Fibroblast of lung (primary cell): ENCODE data around the gene RNF5. TPM values are rescaled to one million over a fixed set of nuclear protein-coding genes. Genes with fewer than 3 reads are reported as not detected.

Experiments
- DNase-seq, 2 donors: peaks; one replicate each; pipeline versions ENCODE4 v3.0.0 to v3.0.0-alpha.2; 2010; ENCODE audit warnings: low read depth in 2 of 2
- H2AFZ ChIP-seq: 2 replicates; pipeline ENCODE4 v1.5.1; 2012; ENCODE audit warnings: low read length, control low read depth, inconsistent platforms
- H3K27ac ChIP-seq: 2 replicates; pipeline ENCODE4 v1.5.1; 2011; ENCODE audit warnings: low read length, control low read depth; ENCODE audit not compliant: insufficient read depth
- H3K27me3 ChIP-seq: 2 replicates; pipeline ENCODE4 v1.5.1; 2011; ENCODE audit warnings: mild to moderate bottlenecking, low read length; ENCODE audit not compliant: control insufficient read depth, insufficient read depth
- H3K36me3 ChIP-seq: 2 replicates; pipeline ENCODE4 v1.5.1; 2011; ENCODE audit warnings: low read length; ENCODE audit not compliant: control insufficient read depth, insufficient read depth
- H3K4me1 ChIP-seq: 2 replicates; pipeline ENCODE4 v1.5.1; 2011; ENCODE audit warnings: low read length; ENCODE audit not compliant: control insufficient read depth, insufficient read depth; ENCODE audit errors: extremely low read depth
- H3K4me2 ChIP-seq: 2 replicates; pipeline ENCODE4 v1.5.1; 2011; ENCODE audit warnings: low read length, control low read depth; ENCODE audit not compliant: insufficient read depth; ENCODE audit errors: extremely low read depth
- H3K4me3 ChIP-seq, 4 experiments: fragments of 200-600 bp in 1 of 4; sonication (generic) in 1 of 4; replicated peaks in 1 of 4; 2 replicates each; pipeline ENCODE4 v1.5.1; 2011 to 2016; ENCODE audit warnings: low read length in 4 of 4, low read depth in 3 of 4, mild to moderate bottlenecking in 3 of 4, control low read depth in 2 of 4, inconsistent platforms in 1 of 4, mixed read lengths in 1 of 4; ENCODE audit not compliant: insufficient read depth in 1 of 4; ENCODE audit errors: control extremely low read depth in 1 of 4
- H3K79me2 ChIP-seq: 2 replicates; pipeline ENCODE4 v1.5.1; 2012; ENCODE audit warnings: mild to moderate bottlenecking, low read length, inconsistent platforms; ENCODE audit not compliant: control insufficient read depth, insufficient read depth
- H3K9ac ChIP-seq: 2 replicates; pipeline ENCODE4 v1.5.1; 2011; ENCODE audit warnings: mild to moderate bottlenecking, low read length, control low read depth; ENCODE audit not compliant: insufficient read depth
- H3K9me3 ChIP-seq: 2 replicates; pipeline ENCODE4 v1.5.1; 2012; ENCODE audit warnings: low read depth, low read length; ENCODE audit not compliant: control insufficient read depth, insufficient read depth
- H4K20me1 ChIP-seq: 2 replicates; pipeline ENCODE4 v1.5.1; 2011; ENCODE audit warnings: low read length; ENCODE audit not compliant: control insufficient read depth, insufficient read depth; ENCODE audit errors: extremely low read depth
- EZH2 ChIP-seq: IDR thresholded peaks from 2 replicates; pipeline ENCODE4 v1.5.1; 2012; ENCODE audit warnings: low read length, control low read depth, mild to moderate bottlenecking; ENCODE audit errors: missing control alignments
- polyA plus RNA-seq, 2 donors: library from polyadenylated mRNA; depleted of rRNA in 1 of 2; stranded (reverse) in 1 of 2; unstranded in 1 of 2; fragments of >200 nt; gene quantifications; 2 replicates each; pipeline ENCODE4 v1.2.1, GENCODE V29; 2011 to 2012; ENCODE audit warnings: missing spikeins in 1 of 2
- total RNA-seq: library from RNA; depleted of rRNA; stranded (reverse); fragments of >200 nt; gene quantifications from 2 replicates; pipeline ENCODE4 v1.2.1, GENCODE V29; 2014
- TF ChIP-seq, protein P1 (sequence below), 2 donors: IDR thresholded peaks in 1 of 2; conservative IDR thresholded peaks in 1 of 2; 1 replicate in 1 of 2; 2 replicates in 1 of 2; pipeline ENCODE4 v1.5.1; 2011 to 2012; ENCODE audit warnings: low read length in 2 of 2, control low read depth in 1 of 2, inconsistent platforms in 1 of 2, low read depth in 1 of 2, mild to moderate bottlenecking in 1 of 2

RNF5 gene
- total and polyA plus RNA-seq, 2 donors (not counting 1 experiment from before 2014, with no cell fraction given): 23.9 to 63.4 TPM

DNA sequence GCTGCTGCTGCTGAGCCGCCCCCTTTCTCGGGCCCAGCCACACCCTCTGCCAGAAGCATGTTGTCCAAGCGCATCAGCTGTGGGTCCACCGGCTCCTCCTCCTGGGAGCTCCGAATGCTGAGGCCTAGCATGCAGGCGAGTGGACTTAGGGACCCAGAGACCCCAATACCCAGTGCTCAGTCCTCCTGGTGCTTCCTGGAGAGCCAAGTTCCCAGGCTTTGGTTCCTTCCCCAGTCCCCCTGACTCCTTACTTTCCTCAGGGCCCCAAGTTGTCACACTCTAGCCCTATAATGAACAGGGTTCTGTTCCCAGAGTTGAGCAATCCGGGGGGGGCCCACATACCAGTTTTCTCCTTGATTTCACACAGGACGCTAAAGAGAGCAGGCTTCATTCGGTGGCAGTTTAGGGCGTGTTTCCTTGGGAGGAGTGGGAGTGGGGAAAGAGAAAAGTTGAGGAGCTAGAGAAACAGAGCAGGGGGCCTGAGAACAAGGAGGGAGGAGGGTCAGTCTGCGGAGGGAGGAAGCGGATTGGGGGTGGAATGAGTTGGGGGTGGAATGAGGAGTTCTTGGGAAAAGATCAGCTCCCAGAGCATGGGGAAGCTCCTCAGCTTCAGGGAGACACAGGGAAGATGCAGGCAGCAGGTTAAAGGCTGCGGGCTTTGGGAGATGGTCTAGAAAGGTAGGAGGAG, 10.3 kb downstream of the RNF5 start:
- peaks cover 20% of the 10 kb centered on the region for H3K79me2 ChIP-seq
- H3K36me3 ChIP-seq: peaks cover 8% of the 10 kb centered on the region
- peak overlapping the region; percentile 93 for H3K4me2 ChIP-seq
- peak; percentile 22 to 26 for DNase-seq
- H3K4me1 ChIP-seq: peaks cover 11% of the 10 kb centered on the region
- H3K27me3 ChIP-seq: no peaks in the 10 kb centered on the region
- H3K4me3 ChIP-seq: peak overlapping the region; percentile 34 to 83 (median 72)
- peak overlapping the region; percentile 69 for H3K9ac ChIP-seq
- no peak overlapping the region for H2AFZ ChIP-seq
- H3K9me3 ChIP-seq: no peaks in the 10 kb centered on the region
- H3K27ac ChIP-seq: peak overlapping the region; percentile 69
- H4K20me1 ChIP-seq: no peaks in the 10 kb centered on the region
- TF ChIP-seq, protein P1, sequence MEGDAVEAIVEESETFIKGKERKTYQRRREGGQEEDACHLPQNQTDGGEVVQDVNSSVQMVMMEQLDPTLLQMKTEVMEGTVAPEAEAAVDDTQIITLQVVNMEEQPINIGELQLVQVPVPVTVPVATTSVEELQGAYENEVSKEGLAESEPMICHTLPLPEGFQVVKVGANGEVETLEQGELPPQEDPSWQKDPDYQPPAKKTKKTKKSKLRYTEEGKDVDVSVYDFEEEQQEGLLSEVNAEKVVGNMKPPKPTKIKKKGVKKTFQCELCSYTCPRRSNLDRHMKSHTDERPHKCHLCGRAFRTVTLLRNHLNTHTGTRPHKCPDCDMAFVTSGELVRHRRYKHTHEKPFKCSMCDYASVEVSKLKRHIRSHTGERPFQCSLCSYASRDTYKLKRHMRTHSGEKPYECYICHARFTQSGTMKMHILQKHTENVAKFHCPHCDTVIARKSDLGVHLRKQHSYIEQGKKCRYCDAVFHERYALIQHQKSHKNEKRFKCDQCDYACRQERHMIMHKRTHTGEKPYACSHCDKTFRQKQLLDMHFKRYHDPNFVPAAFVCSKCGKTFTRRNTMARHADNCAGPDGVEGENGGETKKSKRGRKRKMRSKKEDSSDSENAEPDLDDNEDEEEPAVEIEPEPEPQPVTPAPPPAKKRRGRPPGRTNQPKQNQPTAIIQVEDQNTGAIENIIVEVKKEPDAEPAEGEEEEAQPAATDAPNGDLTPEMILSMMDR (conservative IDR thresholded peaks at IDR 0.05 in 1 of 2, IDR thresholded peaks at IDR 0.05 in 1 of 2; ENCODE audit: low read depth in 1 of 2, low read length in 2 of 2): no peak
- no peak for TF ChIP-seq EZH2

DNA sequence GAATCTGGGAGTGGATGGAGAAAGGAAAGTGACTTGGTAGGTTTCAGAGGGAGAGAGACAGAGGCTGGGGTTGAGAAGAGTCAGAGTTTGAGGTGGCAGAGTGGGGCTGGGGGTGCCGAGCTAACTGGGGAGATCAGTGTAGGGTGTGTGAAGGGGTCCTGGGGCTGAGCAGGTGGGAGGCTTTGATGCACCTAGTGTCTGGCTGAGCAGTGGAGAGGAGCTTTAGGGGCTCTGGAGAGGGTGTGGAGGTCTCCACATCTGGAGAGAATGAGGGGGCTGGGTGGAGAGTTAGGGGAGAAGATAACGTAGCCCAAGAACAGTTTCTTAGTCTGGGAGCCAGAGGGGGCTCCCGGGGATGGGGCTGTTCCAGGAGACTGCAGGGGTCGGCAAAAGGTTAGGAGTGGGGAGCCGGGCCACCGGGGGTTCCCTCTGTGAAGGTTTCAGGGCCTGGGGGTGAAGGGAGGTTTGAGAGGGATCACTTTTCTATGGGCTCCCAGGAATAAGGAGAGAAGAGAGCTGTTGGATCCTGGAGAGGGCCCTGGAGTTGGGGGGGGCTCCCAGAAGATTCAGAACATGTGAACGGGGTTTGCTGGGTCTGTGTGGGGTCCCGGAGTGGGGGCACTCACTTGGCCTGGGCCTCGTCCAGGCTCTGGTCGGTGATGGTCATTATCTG, 11.0 kb downstream of the RNF5 start:
- H2AFZ ChIP-seq: no peak overlapping the region
- H3K27ac ChIP-seq: peak overlapping the region; percentile 69
- H3K4me2 ChIP-seq: peak overlapping the region; percentile 93
- no peaks in the 10 kb centered on the region for H4K20me1 ChIP-seq
- TF ChIP-seq, protein P1 (conservative IDR thresholded peaks at IDR 0.05 in 1 of 2, IDR thresholded peaks at IDR 0.05 in 1 of 2; ENCODE audit: low read depth in 1 of 2, low read length in 2 of 2): no peak
- TF ChIP-seq EZH2: no peak
- peaks cover 5% of the 10 kb centered on the region for H3K36me3 ChIP-seq
- H3K27me3 ChIP-seq: no peaks in the 10 kb centered on the region
- H3K9ac ChIP-seq: peak overlapping the region; percentile 69
- H3K4me1 ChIP-seq: peaks cover 11% of the 10 kb centered on the region
- no peaks in the 10 kb centered on the region for H3K9me3 ChIP-seq
- peaks cover 20% of the 10 kb centered on the region for H3K79me2 ChIP-seq
- DNase-seq: no peak
- peak overlapping the region; percentile 34 to 83 (median 72) for H3K4me3 ChIP-seq

DNA sequence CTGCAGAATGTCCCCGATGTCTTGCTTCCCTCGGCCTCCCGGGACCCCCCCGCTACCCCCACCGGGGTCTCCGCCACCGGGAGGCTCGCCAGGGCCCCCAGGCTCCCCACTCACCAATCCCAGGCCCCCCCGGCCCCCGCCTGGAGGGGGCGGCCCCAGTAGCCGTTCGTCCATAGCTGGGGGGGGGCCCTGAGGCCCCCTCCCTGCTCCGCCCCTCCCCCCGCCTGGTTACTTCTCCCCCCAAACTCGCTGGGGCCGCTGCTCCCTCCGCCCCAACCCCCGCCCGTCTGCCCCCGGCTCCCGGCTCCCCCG, 11.5 kb downstream of the RNF5 start:
- Histone ChIP-seq H3K4me2 (peak overlapping the region; percentile 93), H3K9ac (peak overlapping the region; percentile 69), H4K20me1 (no peaks in the 10 kb centered on the region), H3K79me2 (peaks cover 20% of the 10 kb centered on the region), H3K27ac (peak overlapping the region; percentile 69), H2AFZ (no peak overlapping the region), H3K9me3 (no peaks in the 10 kb centered on the region), H3K4me1 (peaks cover 11% of the 10 kb centered on the region), H3K36me3 (peaks cover 5% of the 10 kb centered on the region), H3K4me3 (peak overlapping the region; percentile 34 to 83 (median 72)), H3K27me3 (no peaks in the 10 kb centered on the region)
- TF ChIP-seq, protein P1 (conservative IDR thresholded peaks at IDR 0.05 in 1 of 2, IDR thresholded peaks at IDR 0.05 in 1 of 2; ENCODE audit: low read depth in 1 of 2, low read length in 2 of 2): no peak
- DNase-seq: no peak
